GM06990 (cell line): Measurements from ENCODE around the gene ZBTB47.

ENCODE experiments used
- DNase-seq: peaks from one replicate; pipeline ENCODE4 v3.0.0-alpha.2; 2011; ENCODE audit not compliant: insufficient read length; ENCODE audit errors: extremely low read depth
- H3K27me3 ChIP-seq: replicated peaks from 2 replicates; pipeline ENCODE4 v1.6.0; 2011; ENCODE audit warnings: low read length; ENCODE audit not compliant: control insufficient read depth, insufficient read depth
- H3K36me3 ChIP-seq: 2 replicates; pipeline ENCODE4 v1.5.1; 2011; ENCODE audit warnings: low read length; ENCODE audit not compliant: control insufficient read depth, insufficient read depth
- H3K4me3 ChIP-seq: replicated peaks from 2 replicates; pipeline ENCODE4 v1.5.1; 2011; ENCODE audit warnings: low read depth, mild to moderate bottlenecking, control low read depth, low read length
- TF ChIP-seq, protein P1 (sequence below): IDR thresholded peaks from 2 replicates; pipeline ENCODE4 v1.5.1; 2011; ENCODE audit warnings: low read length, control low read depth, mild to moderate bottlenecking, inconsistent platforms; ENCODE audit not compliant: insufficient read depth, poor library complexity, severe bottlenecking

ZBTB47 gene

DNA sequence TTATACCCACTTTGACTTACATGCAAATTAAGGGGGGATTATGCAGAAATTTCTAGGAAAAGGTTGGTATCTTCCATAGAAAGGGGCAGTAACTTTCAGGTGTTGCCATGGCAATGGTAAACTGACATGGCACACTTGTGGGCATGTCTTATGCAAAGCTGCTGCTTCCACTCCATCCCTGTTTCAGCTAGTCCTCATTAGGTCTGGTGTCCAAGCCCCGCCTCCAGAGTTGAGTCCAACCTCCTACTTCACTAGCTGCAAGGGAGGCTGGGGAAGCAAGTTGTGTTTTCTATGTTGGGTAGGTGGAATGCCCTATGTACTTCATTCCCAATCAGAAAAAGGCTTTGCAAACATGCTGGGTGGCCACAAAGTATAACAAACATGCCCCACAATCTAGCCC is 17.2 kb downstream of the ZBTB47 start:
- TF ChIP-seq, protein P1, sequence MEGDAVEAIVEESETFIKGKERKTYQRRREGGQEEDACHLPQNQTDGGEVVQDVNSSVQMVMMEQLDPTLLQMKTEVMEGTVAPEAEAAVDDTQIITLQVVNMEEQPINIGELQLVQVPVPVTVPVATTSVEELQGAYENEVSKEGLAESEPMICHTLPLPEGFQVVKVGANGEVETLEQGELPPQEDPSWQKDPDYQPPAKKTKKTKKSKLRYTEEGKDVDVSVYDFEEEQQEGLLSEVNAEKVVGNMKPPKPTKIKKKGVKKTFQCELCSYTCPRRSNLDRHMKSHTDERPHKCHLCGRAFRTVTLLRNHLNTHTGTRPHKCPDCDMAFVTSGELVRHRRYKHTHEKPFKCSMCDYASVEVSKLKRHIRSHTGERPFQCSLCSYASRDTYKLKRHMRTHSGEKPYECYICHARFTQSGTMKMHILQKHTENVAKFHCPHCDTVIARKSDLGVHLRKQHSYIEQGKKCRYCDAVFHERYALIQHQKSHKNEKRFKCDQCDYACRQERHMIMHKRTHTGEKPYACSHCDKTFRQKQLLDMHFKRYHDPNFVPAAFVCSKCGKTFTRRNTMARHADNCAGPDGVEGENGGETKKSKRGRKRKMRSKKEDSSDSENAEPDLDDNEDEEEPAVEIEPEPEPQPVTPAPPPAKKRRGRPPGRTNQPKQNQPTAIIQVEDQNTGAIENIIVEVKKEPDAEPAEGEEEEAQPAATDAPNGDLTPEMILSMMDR: no peak
- H3K36me3 ChIP-seq: no peaks in the 10 kb centered on the region

DNA sequence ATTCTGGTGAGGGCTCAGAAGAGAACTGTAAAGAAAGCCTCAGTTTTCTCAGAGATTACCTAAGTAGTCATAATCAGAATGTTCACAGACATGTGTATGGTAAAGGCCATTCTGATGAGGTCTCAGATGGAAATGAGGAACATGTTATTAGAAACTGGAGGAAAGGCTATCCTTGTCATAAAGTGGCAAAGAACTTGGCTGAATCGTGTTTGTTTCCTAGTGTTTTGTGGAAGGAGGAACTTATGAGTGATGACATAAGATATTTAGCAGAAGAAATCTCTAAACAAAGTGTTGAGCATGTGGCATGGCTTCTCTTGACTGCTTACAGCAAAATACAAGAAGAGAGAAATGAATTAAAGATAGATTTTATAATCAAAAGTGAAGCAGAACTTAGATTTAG is 19.0 kb downstream of the ZBTB47 start:
- TF ChIP-seq, protein P1: no peak
- no peak for DNase-seq
- no peak overlapping the region for H3K4me3 ChIP-seq

More for the DNA sequence above, 17.2 kb downstream of the ZBTB47 start:
- no peak for DNase-seq
- no peak overlapping the region for H3K4me3 ChIP-seq
- no peaks in the 10 kb centered on the region for H3K27me3 ChIP-seq

DNA sequence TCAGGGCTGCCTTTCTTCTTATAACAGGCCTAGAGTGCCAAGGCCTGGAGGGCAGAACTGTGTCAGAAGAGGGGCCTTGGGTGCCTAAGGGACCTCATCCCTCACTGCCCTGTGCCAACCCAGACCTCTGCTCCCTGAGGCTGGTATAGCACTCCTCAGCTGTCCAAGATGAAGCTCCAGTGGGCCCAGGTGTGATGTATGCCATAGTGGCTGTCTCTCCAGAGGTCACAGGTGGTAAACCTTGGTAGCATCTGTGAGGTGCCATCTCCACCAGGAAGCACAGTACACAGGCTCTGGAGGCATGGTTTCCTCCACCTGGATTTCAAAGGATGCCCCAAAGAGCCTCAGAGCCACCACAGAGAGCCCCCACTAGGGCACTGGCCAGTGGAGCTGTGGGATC is 19.6 kb downstream of the ZBTB47 start:
- Histone ChIP-seq H3K36me3 (no peaks in the 10 kb centered on the region), H3K4me3 (no peak overlapping the region), H3K27me3 (no peaks in the 10 kb centered on the region)
- DNase-seq: no peak
- TF ChIP-seq, protein P1: no peak

More for the DNA sequence above, 19.0 kb downstream of the ZBTB47 start:
- Histone ChIP-seq H3K27me3 (no peaks in the 10 kb centered on the region), H3K36me3 (no peaks in the 10 kb centered on the region)

DNA sequence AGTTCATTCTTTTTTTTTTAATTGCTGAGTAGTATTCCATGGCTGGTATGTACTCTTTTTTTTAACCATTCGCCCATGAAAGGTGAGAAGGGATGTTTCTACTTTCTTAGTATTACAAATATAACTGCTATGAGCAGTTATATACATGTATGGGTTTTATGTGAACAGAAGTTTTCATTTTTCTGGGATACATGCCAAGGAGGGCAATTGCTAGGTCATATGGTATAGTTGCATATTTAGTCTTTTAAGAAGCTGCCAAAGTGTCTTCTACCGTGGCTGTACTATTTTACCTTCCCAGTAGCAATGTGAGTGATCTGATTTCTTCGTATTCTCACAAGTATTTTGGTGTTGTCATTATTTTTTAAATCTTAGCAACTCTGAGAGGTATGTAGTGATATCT is 20.6 kb downstream of the ZBTB47 start:
- H3K4me3 ChIP-seq: no peak overlapping the region
- DNase-seq: no peak
- TF ChIP-seq, protein P1: no peak
- H3K36me3 ChIP-seq: no peaks in the 10 kb centered on the region
- no peaks in the 10 kb centered on the region for H3K27me3 ChIP-seq

DNA sequence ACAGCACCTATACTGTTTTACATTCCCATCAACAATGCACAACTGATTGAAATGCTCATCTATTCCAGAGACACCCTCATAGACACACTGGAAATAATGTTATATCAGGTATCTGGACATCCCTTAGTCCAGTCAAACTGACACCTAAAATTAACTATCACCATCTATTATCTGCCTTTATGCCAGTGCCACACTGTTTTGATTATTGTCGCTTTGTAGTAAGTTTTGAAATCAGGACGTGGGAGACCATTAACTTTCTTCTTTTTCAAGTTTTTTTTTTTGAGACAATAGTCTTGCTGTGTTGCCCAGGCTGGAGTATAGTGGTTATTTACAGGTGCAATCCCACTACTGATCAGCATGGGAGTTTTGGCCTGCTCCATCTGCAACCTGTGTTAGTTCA is 22.4 kb downstream of the ZBTB47 start:
- Histone ChIP-seq H3K27me3 (no peaks in the 10 kb centered on the region), H3K4me3 (no peak overlapping the region), H3K36me3 (no peaks in the 10 kb centered on the region)
- no peak for DNase-seq
- TF ChIP-seq, protein P1: no peak

DNA sequence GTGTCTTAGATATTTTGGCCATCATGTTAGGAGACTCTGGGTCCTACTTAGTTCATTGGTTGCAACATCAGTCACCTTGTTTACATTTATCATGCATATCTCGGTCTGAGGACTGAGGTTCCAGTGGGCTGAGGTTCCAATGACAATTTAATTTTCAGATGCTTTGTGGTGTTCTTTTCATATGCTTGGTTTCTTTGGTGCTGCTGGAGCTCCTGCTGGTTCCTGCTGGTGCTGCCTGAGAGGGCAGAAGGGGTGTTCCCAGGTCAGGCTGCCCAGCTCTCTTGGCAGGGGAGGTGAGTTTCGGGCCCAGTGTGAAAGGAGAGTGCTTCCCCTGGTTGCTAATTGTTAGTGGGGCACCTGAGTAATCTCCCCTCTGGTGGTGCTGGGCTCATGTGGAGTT is 24.9 kb downstream of the ZBTB47 start:
- DNase-seq: no peak
- Histone ChIP-seq H3K4me3 (no peak overlapping the region), H3K27me3 (no peaks in the 10 kb centered on the region), H3K36me3 (no peaks in the 10 kb centered on the region)
- TF ChIP-seq, protein P1: no peak
